HG03139 (cell line): ENCODE results near the gene UNC79.

Experiments
- ATAC-seq: cut with Tn5 transposase; IDR thresholded peaks from one replicate; pipeline ENCODE4 v1.9.1; 2021; ENCODE audit not compliant: unreplicated experiment

The UNC79 gene

GRCh38 chr14:93745603-93746273 lies 315.0 kb downstream of the UNC79 start:
- ATAC-seq, result no peak

GRCh38 chr14:93747102-93747501 lies 316.4 kb downstream of the UNC79 start:
- no peak for ATAC-seq

GRCh38 chr14:93747560-93747959 lies 316.8 kb downstream of the UNC79 start:
- no peak for ATAC-seq

- ATAC-seq, result no peak
These were observed 317.7 kb downstream of the UNC79 start for GRCh38 chr14:93748208-93749075.

- ATAC-seq, result no peak
These were observed 318.3 kb downstream of the UNC79 start for GRCh38 chr14:93749076-93749420.

GRCh38 chr14:93751946-93752655 lies 321.4 kb downstream of the UNC79 start:
- ATAC-seq, result no peak

- ATAC-seq, result no peak
These were observed 322.3 kb downstream of the UNC79 start for GRCh38 chr14:93752980-93753561.

GRCh38 chr14:93753647-93754046 lies 322.9 kb downstream of the UNC79 start:
- no peak for ATAC-seq

- ATAC-seq, result no peak
These were observed 326.5 kb downstream of the UNC79 start for GRCh38 chr14:93757206-93757605.
